Measurements from ENCODE around the gene ZNF222.

GRCh38 chr19:43976732-43977131 lies 48.4 kb upstream of the ZNF222 start:
- TF ChIP-seq CTCF (IDR thresholded peaks at IDR 0.05) (no peak), EP300 (IDR thresholded peaks at IDR 0.05) (no peak)

Measured in suprapubic skin (tissue), 3 donors.